Measurements from ENCODE around the gene CPO. TPM values are rescaled to one million over a fixed set of nuclear protein-coding genes. Genes with fewer than 3 reads are reported as not detected.

Gene CPO
- total and polyA plus RNA-seq, 2 donors = 0.19 to 0.27 TPM

- Histone ChIP-seq H3K36me3 (ENCODE audit: control insufficient read depth in 2 of 2, insufficient read depth in 2 of 2, low read length in 1 of 2) (no peaks in the 10 kb centered on the region), H3K27ac (ENCODE audit: low read depth in 1 of 2, low read length in 1 of 2) (no peak overlapping the region), H3K27me3 (ENCODE audit: control insufficient read depth in 2 of 2, insufficient read depth in 1 of 2, low read length in 1 of 2) (no peaks in the 10 kb centered on the region), H3K4me1 (ENCODE audit: control insufficient read depth in 2 of 2, insufficient read depth in 2 of 2, low read length in 2 of 2) (peaks cover 0 to 16% of the 10 kb centered on the region in 2 donors), H3K4me3 (ENCODE audit: low read length in 2 of 2) (no peak overlapping the region), H3K9me3 (ENCODE audit: control insufficient read depth in 2 of 2, insufficient read depth in 1 of 2, low read length in 1 of 2) (no peaks in the 10 kb centered on the region)
- peak; percentile 32 to 82 (median 55) for DNase-seq (ENCODE audit: low read depth in 6 of 9, low spot score in 9 of 9)
- 75% methylated on average over 8 of the region's 8 CpGs for WGBS
These were observed 42.5 kb downstream of the CPO start for GRCh38 chr2:206981739-206982340.

- Histone ChIP-seq H3K27ac (ENCODE audit: low read depth in 1 of 2, low read length in 1 of 2) (peak overlapping the region in 1 of 2 donors; percentile 11), H3K9me3 (ENCODE audit: control insufficient read depth in 2 of 2, insufficient read depth in 1 of 2, low read length in 1 of 2) (no peaks in the 10 kb centered on the region), H3K4me1 (ENCODE audit: control insufficient read depth in 2 of 2, insufficient read depth in 2 of 2, low read length in 2 of 2) (peaks cover 0 to 16% of the 10 kb centered on the region in 2 donors), H3K36me3 (ENCODE audit: control insufficient read depth in 2 of 2, insufficient read depth in 2 of 2, low read length in 1 of 2) (no peaks in the 10 kb centered on the region), H3K4me3 (ENCODE audit: low read length in 2 of 2) (no peak overlapping the region), H3K27me3 (ENCODE audit: control insufficient read depth in 2 of 2, insufficient read depth in 1 of 2, low read length in 1 of 2) (no peaks in the 10 kb centered on the region)
- peak in 3 of 9 donors; percentile 9 to 45 (median 18) for DNase-seq (ENCODE audit: low read depth in 6 of 9, low spot score in 9 of 9)
- 88% methylated on average over 8 of the region's 8 CpGs for WGBS
These were observed 43.1 kb downstream of the CPO start for GRCh38 chr2:206982360-206982955.

- DNase-seq (ENCODE audit: low read depth in 6 of 9, low spot score in 9 of 9) = no peak
- Histone ChIP-seq H3K4me3 (ENCODE audit: low read length in 2 of 2) (no peak overlapping the region), H3K36me3 (ENCODE audit: control insufficient read depth in 2 of 2, insufficient read depth in 2 of 2, low read length in 1 of 2) (no peaks in the 10 kb centered on the region), H3K9me3 (ENCODE audit: control insufficient read depth in 2 of 2, insufficient read depth in 1 of 2, low read length in 1 of 2) (no peaks in the 10 kb centered on the region), H3K4me1 (ENCODE audit: control insufficient read depth in 2 of 2, insufficient read depth in 2 of 2, low read length in 2 of 2) (peaks cover 0 to 16% of the 10 kb centered on the region in 2 donors), H3K27ac (ENCODE audit: low read depth in 1 of 2, low read length in 1 of 2) (peak overlapping the region in 1 of 2 donors; percentile 11), H3K27me3 (ENCODE audit: control insufficient read depth in 2 of 2, insufficient read depth in 1 of 2, low read length in 1 of 2) (no peaks in the 10 kb centered on the region)
- 96% methylated on average over 5 of the region's 5 CpGs for WGBS
These were observed 44.0 kb downstream of the CPO start for GRCh38 chr2:206983161-206983859.

- no peak overlapping the region for H3K27ac ChIP-seq (ENCODE audit: low read depth in 1 of 2, low read length in 1 of 2)
- no peak for DNase-seq (ENCODE audit: low read depth in 6 of 9, low spot score in 9 of 9)
- no peaks in the 10 kb centered on the region for H3K27me3 ChIP-seq (ENCODE audit: control insufficient read depth in 2 of 2, insufficient read depth in 1 of 2, low read length in 1 of 2)
- WGBS = 79% methylated on average over 4 of the region's 4 CpGs
- H3K4me1 ChIP-seq (ENCODE audit: control insufficient read depth in 2 of 2, insufficient read depth in 2 of 2, low read length in 2 of 2) = peaks cover 2 to 18% of the 10 kb centered on the region in 2 donors
- no peaks in the 10 kb centered on the region for H3K9me3 ChIP-seq (ENCODE audit: control insufficient read depth in 2 of 2, insufficient read depth in 1 of 2, low read length in 1 of 2)
- H3K36me3 ChIP-seq (ENCODE audit: control insufficient read depth in 2 of 2, insufficient read depth in 2 of 2, low read length in 1 of 2) = no peaks in the 10 kb centered on the region
- H3K4me3 ChIP-seq (ENCODE audit: low read length in 2 of 2) = no peak overlapping the region
These were observed 44.9 kb downstream of the CPO start for GRCh38 chr2:206984206-206984605.

GRCh38 chr2:206986943-206987342 lies 47.6 kb downstream of the CPO start:
- H3K27ac ChIP-seq (ENCODE audit: low read depth in 1 of 2, low read length in 1 of 2) = no peak overlapping the region
- peaks cover 4 to 23% of the 10 kb centered on the region in 2 donors for H3K4me1 ChIP-seq (ENCODE audit: control insufficient read depth in 2 of 2, insufficient read depth in 2 of 2, low read length in 2 of 2)
- no peaks in the 10 kb centered on the region for H3K27me3 ChIP-seq (ENCODE audit: control insufficient read depth in 2 of 2, insufficient read depth in 1 of 2, low read length in 1 of 2)
- no peaks in the 10 kb centered on the region for H3K9me3 ChIP-seq (ENCODE audit: control insufficient read depth in 2 of 2, insufficient read depth in 1 of 2, low read length in 1 of 2)
- no peaks in the 10 kb centered on the region for H3K36me3 ChIP-seq (ENCODE audit: control insufficient read depth in 2 of 2, insufficient read depth in 2 of 2, low read length in 1 of 2)
- H3K4me3 ChIP-seq (ENCODE audit: low read length in 2 of 2) = no peak overlapping the region
- no peak for DNase-seq (ENCODE audit: low read depth in 6 of 9, low spot score in 9 of 9)

- Histone ChIP-seq H3K27me3 (ENCODE audit: control insufficient read depth in 2 of 2, insufficient read depth in 1 of 2, low read length in 1 of 2) (no peaks in the 10 kb centered on the region), H3K36me3 (ENCODE audit: control insufficient read depth in 2 of 2, insufficient read depth in 2 of 2, low read length in 1 of 2) (no peaks in the 10 kb centered on the region), H3K27ac (ENCODE audit: low read depth in 1 of 2, low read length in 1 of 2) (no peak overlapping the region), H3K4me1 (ENCODE audit: control insufficient read depth in 2 of 2, insufficient read depth in 2 of 2, low read length in 2 of 2) (peaks cover 4 to 14% of the 10 kb centered on the region in 2 donors), H3K4me3 (ENCODE audit: low read length in 2 of 2) (no peak overlapping the region), H3K9me3 (ENCODE audit: control insufficient read depth in 2 of 2, insufficient read depth in 1 of 2, low read length in 1 of 2) (no peaks in the 10 kb centered on the region)
- no peak for DNase-seq (ENCODE audit: low read depth in 6 of 9, low spot score in 9 of 9)
- 98% methylated on average over 2 of the region's 2 CpGs for WGBS
These were observed 48.5 kb downstream of the CPO start for GRCh38 chr2:206987810-206988209.

- Histone ChIP-seq H3K9me3 (ENCODE audit: control insufficient read depth in 2 of 2, insufficient read depth in 1 of 2, low read length in 1 of 2) (no peaks in the 10 kb centered on the region), H3K36me3 (ENCODE audit: control insufficient read depth in 2 of 2, insufficient read depth in 2 of 2, low read length in 1 of 2) (no peaks in the 10 kb centered on the region), H3K27ac (ENCODE audit: low read depth in 1 of 2, low read length in 1 of 2) (no peak overlapping the region), H3K4me1 (ENCODE audit: control insufficient read depth in 2 of 2, insufficient read depth in 2 of 2, low read length in 2 of 2) (peaks cover 10 to 19% of the 10 kb centered on the region in 2 donors), H3K27me3 (ENCODE audit: control insufficient read depth in 2 of 2, insufficient read depth in 1 of 2, low read length in 1 of 2) (no peaks in the 10 kb centered on the region), H3K4me3 (ENCODE audit: low read length in 2 of 2) (no peak overlapping the region)
- WGBS = 90% methylated on average over 1 of the region's 1 CpG
- no peak for DNase-seq (ENCODE audit: low read depth in 6 of 9, low spot score in 9 of 9)
These were observed 49.6 kb downstream of the CPO start for GRCh38 chr2:206988884-206989283.

GRCh38 chr2:206989311-206989710 lies 50.0 kb downstream of the CPO start:
- DNase-seq (ENCODE audit: low read depth in 6 of 9, low spot score in 9 of 9) = peak in 2 of 9 donors; percentile 19 to 28
- no peak overlapping the region for H3K27ac ChIP-seq (ENCODE audit: low read depth in 1 of 2, low read length in 1 of 2)
- H3K36me3 ChIP-seq (ENCODE audit: control insufficient read depth in 2 of 2, insufficient read depth in 2 of 2, low read length in 1 of 2) = no peaks in the 10 kb centered on the region
- H3K27me3 ChIP-seq (ENCODE audit: control insufficient read depth in 2 of 2, insufficient read depth in 1 of 2, low read length in 1 of 2) = no peaks in the 10 kb centered on the region
- H3K4me1 ChIP-seq (ENCODE audit: control insufficient read depth in 2 of 2, insufficient read depth in 2 of 2, low read length in 2 of 2) = peaks cover 10 to 22% of the 10 kb centered on the region in 2 donors
- H3K4me3 ChIP-seq (ENCODE audit: low read length in 2 of 2) = no peak overlapping the region
- H3K9me3 ChIP-seq (ENCODE audit: control insufficient read depth in 2 of 2, insufficient read depth in 1 of 2, low read length in 1 of 2) = no peaks in the 10 kb centered on the region
- WGBS = 23% methylated on average over 6 of the region's 6 CpGs

GRCh38 chr2:206990360-206990759 lies 51.0 kb downstream of the CPO start:
- no peak overlapping the region for H3K27ac ChIP-seq (ENCODE audit: low read depth in 1 of 2, low read length in 1 of 2)
- WGBS = 90% methylated on average over 4 of the region's 4 CpGs
- H3K36me3 ChIP-seq (ENCODE audit: control insufficient read depth in 2 of 2, insufficient read depth in 2 of 2, low read length in 1 of 2) = no peaks in the 10 kb centered on the region
- no peaks in the 10 kb centered on the region for H3K9me3 ChIP-seq (ENCODE audit: control insufficient read depth in 2 of 2, insufficient read depth in 1 of 2, low read length in 1 of 2)
- no peaks in the 10 kb centered on the region for H3K27me3 ChIP-seq (ENCODE audit: control insufficient read depth in 2 of 2, insufficient read depth in 1 of 2, low read length in 1 of 2)
- no peak for DNase-seq (ENCODE audit: low read depth in 6 of 9, low spot score in 9 of 9)
- peaks cover 10 to 25% of the 10 kb centered on the region in 2 donors for H3K4me1 ChIP-seq (ENCODE audit: control insufficient read depth in 2 of 2, insufficient read depth in 2 of 2, low read length in 2 of 2)
- no peak overlapping the region for H3K4me3 ChIP-seq (ENCODE audit: low read length in 2 of 2)

Measured in thymus (tissue), 11 donors.